Measurements from ENCODE around the gene PLSCR3.

The PLSCR3 gene

GRCh38 chr17:7352910-7353635 is 41.3 kb downstream of the PLSCR3 start:
- TF ChIP-seq CTCF (IDR thresholded peaks at IDR 0.05; ENCODE audit: extremely low read depth, missing control alignments), result no peak
- no peak for DNase-seq (ENCODE audit: low spot score)

DNA sequence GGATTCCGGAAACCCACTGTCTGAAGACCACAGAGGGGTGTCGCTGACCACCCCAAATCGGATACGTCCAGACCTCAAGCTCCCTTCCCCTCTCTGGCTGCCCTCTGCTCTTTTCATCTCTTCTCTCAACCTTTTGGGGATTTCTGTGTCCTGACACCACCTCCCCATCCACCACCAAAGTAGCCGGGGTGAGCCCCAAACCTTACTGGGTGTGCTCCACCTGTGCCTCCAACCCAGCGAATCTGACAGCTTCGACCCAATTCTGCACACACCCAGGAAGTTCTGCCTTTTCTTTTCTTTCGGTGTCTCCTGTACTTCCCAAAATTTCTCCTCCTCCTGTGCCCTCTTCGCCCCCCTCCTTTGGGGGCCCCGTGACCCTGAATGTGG is 41.8 kb downstream of the PLSCR3 start:
- no peak for TF ChIP-seq CTCF (IDR thresholded peaks at IDR 0.05; ENCODE audit: extremely low read depth, missing control alignments)
- no peak for DNase-seq (ENCODE audit: low spot score)

DNA sequence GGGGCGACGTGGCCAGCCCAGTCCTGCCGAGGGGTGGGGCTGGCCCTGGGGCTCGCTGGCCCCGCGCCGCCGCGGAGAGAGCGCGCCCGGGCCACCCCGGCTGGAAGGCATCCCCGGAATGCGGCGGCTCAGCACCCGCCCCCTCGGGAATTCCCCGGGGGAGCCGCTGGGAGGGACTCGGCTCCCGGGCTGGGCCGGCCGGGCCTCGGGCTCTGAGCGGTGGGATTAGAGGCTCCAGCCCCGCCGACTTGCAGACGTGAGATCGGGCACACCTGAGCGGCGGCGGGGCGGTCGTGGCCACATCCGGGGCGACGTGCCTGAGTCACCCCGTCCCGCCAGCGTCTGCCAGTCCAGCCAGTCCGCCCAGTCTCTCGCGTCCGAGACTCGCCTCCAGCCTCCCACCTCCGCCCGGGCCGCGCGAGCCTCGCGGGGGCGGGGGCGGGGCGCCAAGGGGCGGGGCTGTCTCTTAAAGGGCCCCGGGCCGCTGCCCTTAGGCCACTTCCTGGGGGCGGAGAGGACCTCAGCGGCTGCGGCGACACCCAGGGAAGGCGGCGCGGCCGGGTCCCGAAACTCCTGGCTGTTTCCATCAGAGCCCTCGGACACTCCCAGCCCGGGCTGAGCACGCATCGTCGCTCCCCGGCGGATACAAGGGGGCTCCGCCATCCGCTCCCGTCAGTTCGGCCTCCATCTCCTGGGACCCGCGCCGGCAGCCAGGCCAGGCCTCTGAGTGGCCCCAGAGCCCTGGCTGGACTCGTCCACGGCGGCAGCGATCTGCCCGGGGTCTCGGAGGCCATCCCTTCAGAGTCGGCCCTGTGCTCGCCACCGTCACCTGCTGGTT is 42.4 kb downstream of the PLSCR3 start, which contains the start of gene KCTD11:
Gene KCTD11 (plus strand): TSS at position 498 of the 838 bp plus-strand sequence.
- no peak for TF ChIP-seq CTCF (IDR thresholded peaks at IDR 0.05; ENCODE audit: extremely low read depth, missing control alignments)
- peak; percentile 96 for DNase-seq (ENCODE audit: low spot score)

DNA sequence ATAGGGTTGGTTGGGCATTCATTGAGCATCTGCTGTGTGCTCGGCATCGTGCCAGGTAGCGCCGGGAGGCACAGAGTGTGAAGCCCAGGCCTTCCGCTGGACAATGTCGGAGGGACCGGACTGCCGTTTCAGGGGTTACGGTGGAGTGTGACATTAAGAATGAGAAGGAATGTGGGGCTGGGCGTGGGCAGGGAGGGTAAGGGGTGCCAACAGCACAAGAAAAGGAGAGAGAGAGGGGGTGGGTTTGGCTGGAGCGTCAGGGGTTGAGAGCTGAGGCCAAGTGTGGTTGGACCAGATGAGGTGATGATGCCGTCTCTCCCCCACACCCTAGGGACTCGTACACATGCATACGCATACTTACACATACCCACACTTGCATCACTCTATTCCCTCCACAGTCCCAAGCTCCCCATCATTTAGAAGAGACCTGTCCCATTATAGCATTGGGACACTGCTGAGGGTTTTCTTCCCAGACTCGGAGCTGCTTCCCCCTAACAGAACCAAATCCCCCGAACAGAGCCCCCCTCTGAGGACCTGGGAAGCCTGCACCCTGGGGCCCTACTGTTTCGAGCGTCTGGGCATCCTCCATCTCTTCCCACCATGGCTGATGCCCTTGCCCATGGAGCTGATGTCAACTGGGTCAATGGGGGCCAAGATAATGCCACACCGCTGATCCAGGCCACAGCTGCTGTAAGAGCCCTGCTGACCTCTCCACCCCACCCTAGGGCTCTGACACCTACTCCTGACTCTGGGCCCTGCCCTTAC is 45.7 kb downstream of the PLSCR3 start:
- no peak for TF ChIP-seq CTCF (IDR thresholded peaks at IDR 0.05; ENCODE audit: extremely low read depth, missing control alignments)
- DNase-seq (ENCODE audit: low spot score), result no peak

- no peak for TF ChIP-seq CTCF (IDR thresholded peaks at IDR 0.05; ENCODE audit: extremely low read depth, missing control alignments)
- no peak for DNase-seq (ENCODE audit: low spot score)
These were observed 46.5 kb downstream of the PLSCR3 start for GRCh38 chr17:7347630-7348477.

DNA sequence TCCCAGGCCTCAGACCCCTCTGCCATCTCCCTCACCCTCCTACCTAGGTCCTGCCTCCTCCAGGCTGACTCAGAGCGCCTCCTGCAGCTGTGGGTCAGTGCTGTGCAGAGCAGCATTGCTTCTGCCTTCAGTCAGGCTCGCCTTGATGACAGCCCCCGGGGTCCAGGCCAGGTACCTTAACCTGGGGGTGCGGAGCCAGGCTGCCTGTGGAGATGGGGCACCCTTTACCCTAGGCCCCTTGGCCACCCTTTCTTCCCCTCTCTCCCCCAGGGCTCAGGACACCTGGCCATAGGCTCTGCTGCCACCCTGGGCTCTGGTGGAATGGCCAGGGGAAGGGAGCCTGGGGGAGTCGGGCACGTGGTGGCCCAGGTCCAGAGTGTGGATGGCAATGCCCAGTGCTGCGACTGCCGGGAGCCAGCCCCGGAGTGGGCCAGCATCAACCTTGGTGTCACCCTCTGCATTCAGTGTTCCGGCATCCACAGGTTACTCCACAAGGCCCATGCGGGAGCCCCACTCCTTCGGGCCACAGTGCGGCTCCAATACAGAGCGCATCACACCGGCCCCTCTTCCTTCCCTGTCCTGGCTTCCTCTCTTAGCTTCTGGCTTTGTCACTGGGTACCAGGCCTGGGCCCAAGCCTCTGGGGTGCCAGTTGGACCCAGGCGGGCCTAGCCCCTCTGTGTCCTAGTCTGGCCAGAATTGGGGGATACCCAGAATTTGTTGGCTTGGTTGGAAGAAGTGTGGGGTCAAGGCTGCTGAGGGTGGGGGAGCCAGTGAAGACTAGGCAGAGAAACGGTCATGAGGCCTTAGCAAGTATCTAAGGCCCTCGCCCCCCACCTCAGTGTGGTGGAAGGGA is 47.3 kb downstream of the PLSCR3 start:
- no peak for DNase-seq (ENCODE audit: low spot score)
- TF ChIP-seq CTCF (IDR thresholded peaks at IDR 0.05; ENCODE audit: extremely low read depth, missing control alignments), result no peak
